HG02885 (cell line): Measurements from ENCODE around the gene COL9A3.
A peak's percentile ranks its signal among the peaks of the same experiment; 100 is the strongest.

Experiments
- ATAC-seq: cut with Tn5 transposase; IDR thresholded peaks from one replicate; pipeline ENCODE4 v1.9.1; 2021; ENCODE audit warnings: mild to moderate bottlenecking; ENCODE audit not compliant: unreplicated experiment, poor library complexity

COL9A3 gene

DNA sequence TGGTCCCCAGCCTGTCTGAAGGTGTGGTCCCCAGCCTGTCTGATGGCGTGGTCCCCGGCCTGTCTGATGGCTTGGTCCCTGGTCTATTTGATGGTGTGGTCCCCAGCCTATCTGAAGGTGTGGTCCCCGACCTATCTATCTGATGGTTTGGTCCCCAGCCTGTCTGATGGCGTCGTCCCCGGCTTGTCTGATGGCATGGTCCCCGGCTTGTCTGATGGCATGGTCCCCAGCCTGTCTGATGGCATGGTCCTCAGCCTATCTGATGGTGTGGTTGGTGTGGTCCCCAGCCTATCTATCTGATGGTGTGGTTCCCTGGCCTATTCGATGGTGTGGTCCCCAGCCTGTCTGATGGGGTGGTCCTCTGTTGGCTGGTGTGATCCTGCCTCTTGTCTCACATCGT, 38.8 kb upstream of the COL9A3 start:
- no peak for ATAC-seq

DNA sequence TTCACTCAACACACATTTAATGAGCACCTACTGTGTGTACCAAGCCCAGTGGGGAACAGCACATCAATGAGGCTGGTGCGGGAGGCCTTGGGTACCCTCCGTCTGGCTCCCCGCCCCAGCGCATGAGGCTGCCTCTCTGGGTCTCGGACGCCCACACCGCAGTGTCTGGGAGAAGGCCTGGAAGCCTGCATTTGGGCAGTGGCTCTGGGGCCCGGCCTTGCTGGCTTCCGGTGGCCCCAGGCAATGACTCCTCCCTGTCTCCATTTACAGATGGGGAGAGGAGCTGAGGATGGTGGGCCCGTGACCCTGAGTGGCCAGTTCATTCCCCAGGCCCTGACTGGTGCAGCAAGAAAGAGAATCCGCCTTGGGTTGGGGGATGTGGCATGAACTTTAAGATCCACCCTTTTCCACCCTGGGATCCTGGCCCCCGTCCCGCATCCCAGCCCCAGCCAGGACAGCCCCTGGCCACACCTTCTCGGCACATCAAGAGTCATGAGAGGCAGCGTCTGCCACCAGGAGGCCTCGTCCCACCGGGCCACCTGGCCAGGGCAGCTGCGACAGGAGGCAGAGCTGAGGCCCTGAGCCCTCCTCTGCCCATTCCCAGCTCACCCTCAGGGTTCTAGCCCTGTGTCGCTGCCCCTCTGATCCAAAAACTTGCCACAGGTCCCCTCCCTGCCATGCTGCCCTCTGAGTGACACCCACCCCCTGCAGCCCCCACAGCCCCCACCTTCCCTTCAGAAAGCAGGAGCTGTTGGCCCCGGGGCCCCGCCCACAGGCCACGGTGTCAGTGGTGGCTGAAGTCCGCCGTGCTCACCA, 38.0 kb upstream of the COL9A3 start:
- no peak for ATAC-seq

DNA sequence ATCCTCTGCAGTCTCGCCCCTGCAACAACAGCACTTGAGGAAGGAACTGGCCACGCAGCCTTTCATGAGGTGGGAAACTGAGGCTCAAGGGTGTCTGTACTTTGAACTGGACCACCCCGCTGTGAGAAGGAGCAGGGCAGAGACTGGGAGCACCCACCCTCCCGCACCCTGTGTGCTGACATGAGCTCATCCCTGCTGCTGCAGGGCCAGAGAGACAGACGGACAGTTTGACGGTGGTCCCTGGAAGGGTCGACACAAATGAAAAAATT, 37.5 kb upstream of the COL9A3 start:
- no peak for ATAC-seq

DNA sequence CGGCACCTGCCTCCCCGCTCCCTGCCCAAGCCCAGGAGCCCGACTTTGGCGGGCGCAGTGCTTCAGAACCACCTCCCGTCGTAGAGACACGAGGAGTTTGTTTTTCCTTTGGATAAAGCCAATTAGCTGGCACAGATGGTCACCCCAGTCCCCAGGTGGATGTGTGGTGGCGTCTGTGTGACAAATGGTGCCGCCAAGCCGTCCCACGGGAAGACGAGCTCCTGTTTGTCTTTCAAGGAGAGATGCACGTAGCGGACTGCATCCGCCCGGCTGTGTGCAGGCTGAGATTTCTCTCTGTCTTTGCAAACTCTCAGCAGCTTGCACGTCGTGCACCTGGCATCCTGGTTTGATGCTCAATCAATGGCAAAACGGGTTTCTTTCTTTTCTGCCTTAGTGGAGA, 36.6 kb upstream of the COL9A3 start:
- ATAC-seq = no peak

- ATAC-seq = no peak
These were observed 36.2 kb upstream of the COL9A3 start for GRCh38 chr20:62780696-62781095.

- no peak for ATAC-seq
These were observed 34.5 kb upstream of the COL9A3 start for GRCh38 chr20:62782149-62782892.

DNA sequence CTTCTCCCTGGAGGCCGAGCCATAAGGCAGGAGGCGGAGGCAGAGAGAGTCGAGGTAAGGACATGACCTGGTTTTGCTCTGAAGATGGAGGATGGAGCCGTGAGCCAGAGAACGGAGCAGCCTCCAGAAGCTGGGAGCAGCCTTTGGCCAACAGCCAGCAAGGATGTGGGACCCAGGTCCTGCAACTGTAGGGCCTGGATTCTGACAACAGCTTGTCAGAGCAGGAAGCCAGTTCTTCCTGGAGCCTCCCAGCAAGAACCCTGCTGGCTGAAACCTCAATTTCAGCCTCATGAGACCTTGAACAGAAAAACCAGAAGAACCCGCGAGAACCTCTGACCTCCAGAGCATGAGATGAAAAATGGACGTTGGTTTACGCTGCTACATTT, 34.0 kb upstream of the COL9A3 start:
- ATAC-seq = no peak

- ATAC-seq = no peak
These were observed 32.4 kb upstream of the COL9A3 start for GRCh38 chr20:62784497-62784896.

GRCh38 chr20:62785393-62785792, 31.5 kb upstream of the COL9A3 start:
- no peak for ATAC-seq

DNA sequence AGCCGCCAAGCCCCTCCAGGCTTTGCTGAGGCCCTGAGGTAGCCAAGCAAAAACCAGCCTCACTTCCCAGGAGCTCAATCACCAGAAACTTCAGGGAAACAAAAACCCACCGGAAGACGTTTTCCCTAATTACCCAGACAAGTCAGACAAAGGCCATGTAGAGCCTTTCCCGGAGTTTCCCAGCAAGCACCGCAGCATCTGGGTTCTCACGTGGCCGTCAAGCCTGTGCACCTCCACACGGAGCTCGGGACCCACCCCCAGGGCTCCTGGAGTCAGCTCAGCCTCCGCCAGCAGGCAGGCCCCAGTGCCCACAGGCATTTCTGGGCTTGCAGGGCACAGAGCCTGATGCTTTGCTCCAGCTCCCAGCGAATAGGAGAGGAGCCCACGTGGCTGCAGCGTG, 30.7 kb upstream of the COL9A3 start:
- no peak for ATAC-seq

DNA sequence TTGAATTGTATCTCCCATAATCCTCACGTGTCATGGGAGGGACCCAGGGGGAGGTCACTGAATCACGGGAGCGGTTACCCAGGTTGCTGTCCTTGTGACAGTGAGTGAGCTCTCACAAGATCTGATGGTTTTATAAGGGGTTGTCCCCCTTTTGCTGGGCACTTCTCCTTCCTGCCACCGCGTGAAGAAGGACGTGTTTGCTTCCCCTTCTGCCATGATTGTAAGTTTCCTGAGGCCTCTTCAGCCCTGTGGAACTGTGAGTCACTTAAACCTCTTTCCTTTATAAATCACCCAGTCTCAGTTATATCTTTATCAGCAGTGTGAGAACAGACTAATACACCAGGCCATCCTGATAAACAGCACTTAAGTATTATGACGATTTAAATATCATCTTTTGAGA, 29.5 kb upstream of the COL9A3 start:
- ATAC-seq = no peak

- no peak for ATAC-seq
These were observed 29.0 kb upstream of the COL9A3 start for GRCh38 chr20:62787866-62788265.

DNA sequence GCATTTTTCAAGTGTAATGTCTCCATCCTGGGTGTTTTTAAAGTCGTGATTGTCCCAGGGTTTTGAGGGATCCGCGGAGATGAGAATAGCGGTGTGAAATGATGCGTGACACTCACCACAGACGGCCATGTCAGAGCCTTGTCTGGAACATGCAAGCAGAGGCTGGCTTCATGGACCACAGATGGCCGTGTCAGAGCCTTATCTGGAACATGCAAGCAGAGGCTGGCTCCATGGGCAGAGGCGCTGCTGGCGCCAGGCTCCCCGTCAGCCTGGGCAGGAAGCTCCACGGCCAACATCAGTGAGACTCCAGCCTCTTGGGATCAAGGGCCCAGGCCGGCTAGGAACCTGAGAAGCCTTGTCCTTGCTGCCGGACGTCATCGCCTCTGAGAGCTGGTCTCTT, 28.2 kb upstream of the COL9A3 start:
- no peak for ATAC-seq

GRCh38 chr20:62790075-62790474, 26.8 kb upstream of the COL9A3 start:
- no peak for ATAC-seq

- ATAC-seq = no peak
These were observed 25.3 kb upstream of the COL9A3 start for GRCh38 chr20:62791301-62792181.

GRCh38 chr20:62792182-62792939, 24.5 kb upstream of the COL9A3 start:
- ATAC-seq = no peak

- ATAC-seq = no peak
These were observed 23.7 kb upstream of the COL9A3 start for GRCh38 chr20:62792940-62793756.

DNA sequence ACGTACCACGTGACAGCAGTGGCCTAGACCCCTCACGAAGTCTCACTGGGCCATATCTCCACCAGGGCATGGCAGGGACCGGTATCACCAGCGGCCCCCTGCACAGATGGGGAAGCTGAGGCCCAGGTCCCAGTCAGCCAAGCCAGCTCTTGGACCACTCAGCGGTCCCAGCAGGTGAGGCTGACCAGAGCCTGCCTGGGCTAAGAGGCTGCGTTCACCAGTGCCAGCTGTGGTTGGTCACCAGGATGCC, 23.2 kb upstream of the COL9A3 start:
- no peak for ATAC-seq

- ATAC-seq = peak; percentile 75
These were observed 22.7 kb upstream of the COL9A3 start for GRCh38 chr20:62794007-62794724.
